Mesenteric fat pad (tissue), 1 donor: ENCODE data around the gene RUBCN. TPM values are rescaled to one million over a fixed set of nuclear protein-coding genes. Genes with fewer than 3 reads are reported as not detected.
"Not testable (repeated sequence)": the region's sequence is repeated elsewhere in the genome, so short reads cannot be mapped to it uniquely, and the experiment has no call there.

ENCODE experiments used
- DNase-seq: peaks from one replicate; pipeline ENCODE4 v3.0.0-alpha.2; 2020; ENCODE audit warnings: low spot score
- total RNA-seq: library from RNA; stranded (reverse); fragmentation: NEBNext Ultra II Directional; extraction: Animal tissue kit (Norgen Biotek cat#: 25700); gene quantifications from one replicate; pipeline ENCODE4 v1.2.1, GENCODE V29; 2021
- donor health status: DM: yes; HTN: yes; CAD: no.

Gene RUBCN
- total RNA-seq, 1 donor from 2014 or later, result 24.3 TPM

GRCh38 chr3:197686899-197687298 is 49.8 kb downstream of the RUBCN start:
- DNase-seq, result no peak

- DNase-seq, result no peak
Observed at GRCh38 chr3:197685546-197685945, 51.2 kb downstream of the RUBCN start.

- no peak for DNase-seq
Observed at GRCh38 chr3:197683191-197683590, 53.5 kb downstream of the RUBCN start.

GRCh38 chr3:197682713-197683112 is 54.0 kb downstream of the RUBCN start:
- no peak for DNase-seq

- DNase-seq, result no peak
Observed at GRCh38 chr3:197680955-197681521, 55.7 kb downstream of the RUBCN start.

- no peak for DNase-seq
Observed at GRCh38 chr3:197675951-197676350, 60.8 kb downstream of the RUBCN start.

- no peak for DNase-seq
Observed at GRCh38 chr3:197675563-197675860, 61.2 kb downstream of the RUBCN start.

- DNase-seq, result no peak
Observed at GRCh38 chr3:197674741-197675562, 61.8 kb downstream of the RUBCN start.

- no peak for DNase-seq
Observed at GRCh38 chr3:197673170-197673569, 63.5 kb downstream of the RUBCN start.

- no peak for DNase-seq
Observed at GRCh38 chr3:197670361-197670760, 66.3 kb downstream of the RUBCN start.

GRCh38 chr3:197667968-197668367 is 68.7 kb downstream of the RUBCN start:
- no peak for DNase-seq

GRCh38 chr3:197667293-197667692 is 69.4 kb downstream of the RUBCN start:
- not testable (repeated sequence) for DNase-seq

- DNase-seq, result peak; percentile 79
Observed at GRCh38 chr3:197666221-197666842, 70.4 kb downstream of the RUBCN start.

GRCh38 chr3:197665549-197665948 is 71.2 kb downstream of the RUBCN start:
- DNase-seq, result not testable (repeated sequence)

- DNase-seq, result not testable (repeated sequence)
Observed at GRCh38 chr3:197665142-197665491, 71.6 kb downstream of the RUBCN start.

GRCh38 chr3:197664414-197665141 is 72.1 kb downstream of the RUBCN start:
- DNase-seq, result peak; percentile 87

GRCh38 chr3:197663367-197664140 is 73.2 kb downstream of the RUBCN start:
- DNase-seq, result peak; percentile 60

GRCh38 chr3:197662352-197662751 is 74.4 kb downstream of the RUBCN start:
- DNase-seq, result peak; percentile 67

- not testable (repeated sequence) for DNase-seq
Observed at GRCh38 chr3:197661874-197662273, 74.8 kb downstream of the RUBCN start.

- not testable (repeated sequence) for DNase-seq
Observed at GRCh38 chr3:197661234-197661834, 75.4 kb downstream of the RUBCN start.

- not testable (repeated sequence) for DNase-seq
Observed at GRCh38 chr3:197659701-197660100, 77.0 kb downstream of the RUBCN start.
